ENCODE measurements around the gene ACTR1A.
"Not testable (repeated sequence)": the region's sequence is repeated elsewhere in the genome, so short reads cannot be mapped to it uniquely, and the experiment has no call there.

Gene ACTR1A

GRCh38 chr10:102502337-102503151 is at the start of gene ACTR1A:
ACTR1A (minus strand) TSS chr10:102502712; CDS start chr10:102502647, 65 bp downstream.
- H3K27ac ChIP-seq: peak within 1 kb of the TSS; percentile 81
- peak; percentile 100 for DNase-seq (ENCODE audit: low read depth, low spot score)

- no peak for DNase-seq (ENCODE audit: low read depth, low spot score)
- no peak overlapping the region for H3K27ac ChIP-seq
Measured at GRCh38 chr10:102550636-102551210, 48.2 kb upstream of the ACTR1A start.

GRCh38 chr10:102549549-102549948 is 47.0 kb upstream of the ACTR1A start:
- no peak for DNase-seq (ENCODE audit: low read depth, low spot score)
- H3K27ac ChIP-seq: no peak overlapping the region

DNA sequence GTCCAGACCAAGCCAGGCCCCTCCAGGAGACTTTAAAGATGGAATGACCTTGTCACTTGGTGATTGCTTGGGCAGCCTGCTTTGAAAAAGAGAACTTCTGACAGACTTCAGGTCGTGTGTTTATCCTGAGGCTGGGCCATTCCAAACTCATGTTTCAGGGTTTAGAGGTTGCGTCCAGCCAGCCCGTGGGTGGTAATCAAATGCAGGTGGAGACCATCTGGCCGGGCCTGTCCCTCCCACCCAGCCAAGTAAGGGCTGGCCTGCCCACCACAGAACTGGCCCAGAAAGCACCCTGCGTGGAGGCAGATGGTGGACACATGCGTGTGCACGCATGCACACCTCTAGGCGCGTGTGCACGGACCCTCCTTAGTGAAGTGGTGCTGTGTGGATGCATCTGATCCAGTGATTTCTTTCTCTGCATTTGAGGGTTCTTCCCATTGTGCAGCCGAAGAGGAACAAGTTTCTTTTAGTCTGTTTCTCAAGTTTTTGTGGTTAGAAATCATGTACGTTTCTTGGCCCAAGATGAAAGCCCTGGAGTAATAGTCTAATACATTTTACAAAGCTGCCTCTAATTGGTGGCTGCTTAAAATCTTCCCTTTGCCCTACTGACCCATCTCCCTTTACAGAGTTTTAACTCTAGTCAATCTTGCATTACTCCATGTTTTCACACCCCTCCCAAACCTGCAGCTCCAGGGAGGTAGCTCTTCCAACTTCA is 44.3 kb upstream of the ACTR1A start:
- H3K27ac ChIP-seq: no peak overlapping the region
- DNase-seq (ENCODE audit: low read depth, low spot score): no peak

- no peak overlapping the region for H3K27ac ChIP-seq
- no peak for DNase-seq (ENCODE audit: low read depth, low spot score)
Measured at GRCh38 chr10:102545997-102546396, 43.5 kb upstream of the ACTR1A start.

- DNase-seq (ENCODE audit: low read depth, low spot score): no peak
- H3K27ac ChIP-seq: no peak overlapping the region
Measured at GRCh38 chr10:102545265-102545871, 42.9 kb upstream of the ACTR1A start.

GRCh38 chr10:102542800-102543418 is 40.4 kb upstream of the ACTR1A start:
- H3K27ac ChIP-seq: no peak overlapping the region
- no peak for DNase-seq (ENCODE audit: low read depth, low spot score)

DNA sequence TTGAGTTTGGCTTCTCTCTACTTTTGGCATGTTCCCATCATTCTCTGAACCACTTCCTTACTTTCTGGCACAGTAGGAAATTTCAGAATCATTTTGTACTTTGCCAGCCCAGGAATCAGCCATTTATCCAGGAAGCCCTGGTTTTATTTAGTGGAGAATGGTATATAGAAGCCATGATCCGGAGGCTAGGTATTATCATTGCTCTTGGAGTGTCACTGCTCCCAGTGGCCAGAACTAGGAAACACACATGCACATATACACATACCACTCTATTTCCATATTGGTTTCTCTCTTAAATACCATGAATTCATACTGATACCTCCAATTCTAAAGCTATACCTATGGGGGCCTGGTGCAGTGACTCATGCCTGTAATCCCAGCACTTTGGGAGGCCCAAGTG is 37.5 kb upstream of the ACTR1A start:
- DNase-seq (ENCODE audit: low read depth, low spot score): no peak
- no peak overlapping the region for H3K27ac ChIP-seq

DNA sequence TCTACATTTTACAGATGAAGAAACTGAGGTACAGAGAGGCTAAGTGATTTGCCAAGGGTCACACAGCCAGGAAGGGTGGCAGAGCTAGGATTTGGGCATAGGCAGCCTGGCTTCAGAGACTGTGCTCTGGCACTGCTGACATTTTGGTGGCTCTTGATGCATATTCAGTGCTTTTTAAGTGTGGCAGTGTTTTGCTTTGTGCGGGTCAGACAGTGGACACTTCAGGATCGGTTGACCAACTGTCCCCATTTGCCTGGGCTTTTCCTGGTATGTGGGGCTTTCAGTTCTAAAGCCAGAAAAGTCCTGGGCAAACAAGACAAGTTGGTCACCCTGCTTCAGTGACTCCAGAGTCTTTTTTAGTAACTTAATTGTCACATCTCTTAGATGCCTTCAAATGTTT is 36.3 kb upstream of the ACTR1A start:
- no peak for DNase-seq (ENCODE audit: low read depth, low spot score)
- H3K27ac ChIP-seq: no peak overlapping the region

GRCh38 chr10:102537948-102538347 is 35.4 kb upstream of the ACTR1A start:
- no peak overlapping the region for H3K27ac ChIP-seq
- DNase-seq (ENCODE audit: low read depth, low spot score): no peak

- no peak overlapping the region for H3K27ac ChIP-seq
- no peak for DNase-seq (ENCODE audit: low read depth, low spot score)
Measured at GRCh38 chr10:102537367-102537766, 34.9 kb upstream of the ACTR1A start.

DNA sequence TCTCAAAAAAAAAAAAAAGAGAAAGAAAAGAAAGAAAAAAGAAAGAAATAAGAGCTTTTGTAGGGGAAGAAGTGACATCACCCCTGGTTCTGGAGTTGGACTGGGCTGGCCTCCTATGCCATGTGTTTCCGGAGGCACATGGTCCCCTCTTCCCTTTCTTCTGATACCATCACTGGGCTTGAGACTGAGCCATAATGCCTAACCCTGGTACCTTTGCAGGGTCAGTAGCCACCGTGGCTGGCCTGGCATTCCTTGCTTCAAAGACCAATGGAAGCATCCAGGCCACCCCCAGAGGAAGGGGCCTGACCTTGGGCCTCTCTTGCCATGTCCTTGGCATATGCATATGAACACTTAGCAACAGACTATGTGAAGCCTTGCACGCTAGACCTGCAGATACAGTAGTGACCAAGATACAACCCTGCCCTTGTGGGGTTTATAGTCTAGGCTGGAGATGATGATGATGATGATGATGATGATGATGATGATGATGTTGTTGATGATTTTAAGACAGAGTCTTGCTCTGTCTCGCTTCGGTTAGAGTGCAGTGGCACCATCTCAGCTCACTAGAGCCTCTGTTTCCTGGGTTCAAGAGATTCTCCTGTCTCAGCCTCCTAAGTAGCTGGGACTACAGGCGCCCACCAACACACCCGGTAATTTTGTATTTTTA is 33.1 kb upstream of the ACTR1A start:
- no peak for DNase-seq (ENCODE audit: low read depth, low spot score)
- H3K27ac ChIP-seq: no peak overlapping the region

DNA sequence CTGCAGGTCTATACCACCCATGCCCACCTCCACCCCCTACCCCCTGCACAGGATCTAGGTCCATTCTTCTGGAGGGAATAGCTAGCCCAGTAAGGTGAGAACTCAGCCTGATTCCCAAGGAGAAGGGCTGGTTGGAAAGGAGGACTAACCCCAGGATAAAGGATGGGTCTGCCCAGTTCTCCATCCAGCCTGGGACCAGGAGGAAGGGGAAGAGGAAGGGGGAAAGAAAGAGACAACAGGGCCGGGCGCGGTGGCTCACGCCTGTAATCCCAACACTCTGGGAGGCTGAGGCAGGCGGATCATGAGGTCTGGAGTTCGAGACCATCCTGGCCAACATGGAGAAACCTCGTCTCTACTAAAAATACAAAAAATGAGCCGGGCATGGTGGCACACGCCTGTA is 32.5 kb upstream of the ACTR1A start:
- not testable (repeated sequence) for DNase-seq (ENCODE audit: low read depth, low spot score); H3K27ac ChIP-seq

GRCh38 chr10:102534333-102534732 is 31.8 kb upstream of the ACTR1A start:
- H3K27ac ChIP-seq: no peak overlapping the region

GRCh38 chr10:102527546-102527945 is 25.0 kb upstream of the ACTR1A start:
- DNase-seq (ENCODE audit: low read depth, low spot score): no peak
- no peak overlapping the region for H3K27ac ChIP-seq

More at GRCh38 chr10:102534333-102534732, 31.8 kb upstream of the ACTR1A start:
- DNase-seq (ENCODE audit: low read depth, low spot score): no peak

DNA sequence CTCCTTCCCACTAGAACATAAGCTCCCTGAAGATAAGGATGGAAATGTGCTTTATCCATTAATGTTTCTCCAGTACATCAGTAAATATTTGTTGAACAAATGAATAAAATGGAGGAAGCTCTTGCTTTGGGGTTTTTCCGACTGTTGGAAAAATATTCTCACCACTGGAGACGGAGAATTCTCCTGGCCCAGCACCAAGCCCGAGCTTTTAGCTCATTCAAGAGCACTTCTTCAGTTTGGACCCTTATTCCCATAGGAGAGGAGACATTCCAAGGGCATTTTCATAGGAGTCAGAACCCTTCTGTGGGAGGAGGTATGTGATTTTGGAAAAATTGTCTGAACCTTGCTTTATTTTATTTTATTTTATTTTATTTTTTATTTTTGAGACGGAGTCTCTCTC is 22.2 kb upstream of the ACTR1A start:
- no peak overlapping the region for H3K27ac ChIP-seq
- DNase-seq (ENCODE audit: low read depth, low spot score): no peak

DNA sequence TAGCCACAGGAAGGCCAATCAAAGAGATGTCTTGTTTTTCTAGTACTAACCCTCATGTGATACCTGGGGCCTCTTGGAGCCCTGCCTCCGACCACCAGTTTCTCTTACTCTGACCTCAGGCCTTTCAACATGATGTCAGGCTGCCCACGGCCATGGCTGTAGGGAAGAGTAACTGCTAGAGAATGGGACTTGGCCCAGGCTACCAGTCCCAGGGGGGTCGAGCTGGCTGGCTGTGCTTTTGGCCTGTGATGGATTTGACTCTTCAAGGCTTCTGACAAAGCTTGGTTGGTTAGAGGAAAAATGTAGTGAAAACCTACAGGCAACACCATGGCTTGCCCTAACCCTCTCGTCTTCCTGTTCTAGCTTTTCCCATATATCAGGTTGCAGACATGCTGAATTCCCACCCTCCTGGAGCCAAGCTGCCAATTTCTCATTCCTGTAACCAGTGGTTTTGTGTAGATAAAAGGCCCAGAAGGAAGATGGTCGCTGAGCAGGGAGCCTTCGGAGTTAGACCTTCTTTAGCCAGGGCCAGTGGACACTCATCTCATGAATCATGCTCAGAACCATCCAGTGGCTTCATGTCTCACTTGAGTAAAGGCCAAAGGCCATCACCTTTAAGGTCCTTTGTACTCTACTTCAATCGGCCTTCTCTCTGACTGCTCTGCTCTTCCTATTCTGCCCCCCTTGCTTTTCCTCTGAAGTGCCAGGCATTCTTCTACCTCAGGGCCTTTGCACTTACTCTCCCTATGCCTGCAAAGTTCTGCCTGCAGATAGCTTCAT is 20.9 kb upstream of the ACTR1A start:
- H3K27ac ChIP-seq: no peak overlapping the region
- DNase-seq (ENCODE audit: low read depth, low spot score): no peak

DNA sequence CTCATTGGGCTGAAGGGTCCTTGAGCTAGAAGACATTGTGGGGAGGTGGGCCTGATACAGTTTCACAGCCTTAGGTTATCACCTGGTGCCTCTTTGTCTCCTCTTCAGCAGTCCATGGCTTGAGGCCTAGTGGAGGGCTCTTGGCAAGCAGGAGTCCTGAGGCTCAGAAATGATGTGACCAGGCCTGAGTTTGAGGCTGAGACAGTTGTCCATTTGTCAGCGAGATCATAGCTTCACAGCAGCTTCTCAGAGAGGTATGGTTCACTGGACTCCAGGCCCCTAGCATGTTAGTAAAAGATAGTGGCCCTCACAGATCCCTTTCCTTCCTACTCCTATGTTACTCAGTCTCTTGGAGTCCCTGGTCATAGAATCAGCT is 20.4 kb upstream of the ACTR1A start:
- H3K27ac ChIP-seq: no peak overlapping the region
- no peak for DNase-seq (ENCODE audit: low read depth, low spot score)

GRCh38 chr10:102519246-102519825 is 16.8 kb upstream of the ACTR1A start:
- no peak overlapping the region for H3K27ac ChIP-seq
- no peak for DNase-seq (ENCODE audit: low read depth, low spot score)

All from epithelial cell of prostate (primary cell).